ENCODE measurements around the gene ARSJ.
"Not testable (repeated sequence)": the region's sequence is repeated elsewhere in the genome, so short reads cannot be mapped to it uniquely, and the experiment has no call there.

The ARSJ gene

DNA sequence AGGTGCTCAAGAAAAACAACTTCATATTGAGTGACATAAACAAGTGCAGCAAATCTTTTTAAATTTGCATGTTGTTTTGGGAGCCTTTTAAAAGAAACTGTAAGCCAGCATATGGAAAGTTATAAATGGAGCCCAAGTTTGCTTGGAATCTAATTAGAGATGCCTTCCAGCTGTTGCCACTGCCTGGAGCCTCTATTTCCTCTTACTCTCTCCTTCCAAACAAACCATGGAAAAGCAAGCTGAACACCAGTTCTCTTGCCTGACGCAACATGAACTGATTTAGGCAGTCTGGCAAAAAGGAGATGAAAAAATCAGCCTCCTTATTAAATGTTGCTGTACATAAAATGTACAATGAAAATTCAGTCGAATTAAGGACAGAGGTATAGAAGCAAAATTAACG lies 21.5 kb downstream of the ARSJ start:
- DNase-seq (ENCODE audit: low spot score), result no peak

- DNase-seq (ENCODE audit: low spot score), result no peak
Measured at GRCh38 chr4:113955948-113956347, 23.5 kb downstream of the ARSJ start.

DNA sequence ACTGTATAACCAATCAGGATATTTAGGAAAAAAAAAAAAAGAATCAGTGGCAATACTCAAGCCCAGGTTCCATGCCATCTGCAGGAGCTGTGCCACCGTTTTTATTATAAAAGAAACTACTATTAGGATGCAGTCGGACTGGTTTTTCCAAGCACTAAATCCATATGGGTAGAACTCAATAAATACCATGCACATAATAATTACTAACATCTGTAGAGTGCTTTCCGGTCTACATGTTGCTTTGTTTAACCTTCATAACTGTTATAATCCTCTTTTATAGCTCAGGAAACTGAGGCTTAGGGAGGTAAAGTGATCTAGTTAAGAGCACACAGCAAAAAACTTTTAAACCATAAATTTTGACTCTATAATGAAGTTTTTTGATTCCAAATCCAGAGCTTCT lies 24.0 kb downstream of the ARSJ start:
- DNase-seq (ENCODE audit: low spot score), result no peak

GRCh38 chr4:113953888-113954287 lies 25.6 kb downstream of the ARSJ start:
- DNase-seq (ENCODE audit: low spot score), result no peak

DNA sequence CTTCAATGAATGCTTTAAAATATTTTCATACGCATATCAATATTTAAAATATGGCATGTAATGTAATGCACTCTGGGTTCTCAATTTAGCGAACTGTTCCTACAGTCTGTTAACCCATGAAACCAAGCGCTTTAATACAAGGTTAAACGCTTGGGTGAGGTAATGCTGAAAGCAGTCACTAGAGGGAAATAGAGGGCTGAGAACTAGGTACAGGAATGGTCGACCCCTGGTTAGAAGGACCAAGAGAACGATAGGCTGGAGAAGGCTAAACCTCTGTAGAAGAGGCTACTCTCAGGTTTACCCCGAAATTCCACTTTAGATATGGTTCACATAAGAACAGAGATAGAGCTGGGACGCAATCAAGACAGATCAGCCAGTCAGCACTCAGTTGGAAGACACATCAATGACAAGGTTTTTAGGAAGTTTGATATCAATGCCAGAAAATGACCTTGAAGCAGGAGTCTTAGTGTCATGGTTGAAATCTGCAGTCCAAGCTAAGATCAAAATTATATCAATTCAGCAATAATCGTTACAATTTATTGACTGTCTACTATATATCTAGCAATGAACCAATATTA lies 26.9 kb downstream of the ARSJ start:
- DNase-seq (ENCODE audit: low spot score), result no peak

- DNase-seq (ENCODE audit: low spot score), result peak; percentile 39
Measured at GRCh38 chr4:113951263-113951662, 28.2 kb downstream of the ARSJ start.

DNA sequence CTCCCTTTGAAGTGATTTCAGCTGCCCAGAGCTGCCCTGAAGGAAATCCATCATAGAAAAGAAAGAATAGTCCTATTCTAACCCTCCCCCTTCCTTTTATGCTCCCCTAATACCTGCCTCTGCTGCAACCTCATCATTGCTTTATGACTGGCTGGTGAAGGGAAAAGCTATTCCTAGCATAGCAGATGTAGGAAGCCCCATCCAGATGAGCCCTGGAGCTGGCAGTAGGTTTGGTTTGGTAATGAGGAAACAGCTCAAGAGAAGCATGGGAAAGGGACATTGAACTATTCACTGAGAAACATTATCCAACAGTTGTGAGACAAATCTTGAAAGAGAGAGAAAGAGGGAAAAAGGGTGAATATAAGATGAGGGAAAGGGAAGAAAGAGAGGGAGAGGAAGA lies 29.2 kb downstream of the ARSJ start:
- no peak for DNase-seq (ENCODE audit: low spot score)

GRCh38 chr4:113947484-113947883 lies 32.0 kb downstream of the ARSJ start:
- DNase-seq (ENCODE audit: low spot score), result no peak

- peak; percentile 48 for DNase-seq (ENCODE audit: low spot score)
Measured at GRCh38 chr4:113945906-113946305, 33.5 kb downstream of the ARSJ start.

- peak; percentile 50 for DNase-seq (ENCODE audit: low spot score)
Measured at GRCh38 chr4:113943863-113944262, 35.6 kb downstream of the ARSJ start.

- no peak for DNase-seq (ENCODE audit: low spot score)
Measured at GRCh38 chr4:113943085-113943484, 36.4 kb downstream of the ARSJ start.

- no peak for DNase-seq (ENCODE audit: low spot score)
Measured at GRCh38 chr4:113941836-113942235, 37.6 kb downstream of the ARSJ start.

GRCh38 chr4:113940103-113940502 lies 39.3 kb downstream of the ARSJ start:
- DNase-seq (ENCODE audit: low spot score), result not testable (repeated sequence)

- no peak for DNase-seq (ENCODE audit: low spot score)
Measured at GRCh38 chr4:113935190-113935589, 44.3 kb downstream of the ARSJ start.

DNA sequence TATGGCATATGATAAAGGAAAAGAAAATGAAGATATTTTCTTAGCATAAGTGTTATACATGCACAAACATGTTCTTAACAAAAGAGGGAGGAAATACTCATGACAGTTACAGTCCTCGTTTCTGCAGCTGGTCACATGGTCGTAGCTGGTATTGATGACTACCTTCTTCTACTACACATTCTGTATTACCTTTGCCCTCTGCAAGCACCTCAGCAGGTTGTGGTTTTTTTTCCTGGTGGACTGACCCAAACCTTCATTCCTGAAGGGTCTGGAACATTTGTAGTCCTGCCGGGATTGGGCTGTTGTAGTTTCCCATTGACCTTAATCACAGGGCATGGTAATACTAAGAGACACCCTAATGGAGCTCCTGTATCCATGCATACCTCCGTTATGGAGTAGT lies 54.7 kb downstream of the ARSJ start:
- not testable (repeated sequence) for DNase-seq (ENCODE audit: low spot score)

DNA sequence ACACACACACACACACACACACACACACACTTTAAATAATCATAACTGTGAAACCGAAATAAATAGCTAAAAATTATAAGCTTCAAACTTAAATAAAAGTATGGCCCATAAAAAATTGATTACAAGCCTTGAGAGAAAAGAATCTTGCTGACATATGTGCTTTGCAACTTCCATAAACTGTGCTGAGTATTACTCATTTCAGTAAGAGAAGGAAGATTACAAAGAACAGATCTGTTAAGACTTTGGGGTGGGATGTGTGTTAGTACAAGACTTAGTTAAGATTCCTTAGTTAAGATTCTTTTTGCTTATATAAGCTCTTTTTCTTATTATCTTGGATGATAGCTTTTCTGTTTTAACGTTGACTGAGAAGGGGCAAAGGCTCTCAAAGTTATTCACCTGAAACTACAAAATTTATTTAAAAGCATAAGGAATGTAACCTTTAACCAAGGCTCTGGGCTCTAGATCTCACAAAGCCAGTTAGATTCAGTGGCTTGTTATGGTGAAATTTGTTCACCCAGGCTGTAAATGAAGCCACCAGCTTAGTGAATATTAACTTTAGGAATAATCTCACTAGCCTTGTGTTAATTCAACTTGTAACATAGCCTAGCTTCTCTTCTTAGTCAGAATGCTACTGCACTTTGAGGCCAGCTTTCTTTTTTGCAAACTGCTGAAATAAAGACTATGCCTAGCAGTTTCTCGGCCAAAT lies 58.2 kb downstream of the ARSJ start:
- DNase-seq (ENCODE audit: low spot score), result no peak

DNA sequence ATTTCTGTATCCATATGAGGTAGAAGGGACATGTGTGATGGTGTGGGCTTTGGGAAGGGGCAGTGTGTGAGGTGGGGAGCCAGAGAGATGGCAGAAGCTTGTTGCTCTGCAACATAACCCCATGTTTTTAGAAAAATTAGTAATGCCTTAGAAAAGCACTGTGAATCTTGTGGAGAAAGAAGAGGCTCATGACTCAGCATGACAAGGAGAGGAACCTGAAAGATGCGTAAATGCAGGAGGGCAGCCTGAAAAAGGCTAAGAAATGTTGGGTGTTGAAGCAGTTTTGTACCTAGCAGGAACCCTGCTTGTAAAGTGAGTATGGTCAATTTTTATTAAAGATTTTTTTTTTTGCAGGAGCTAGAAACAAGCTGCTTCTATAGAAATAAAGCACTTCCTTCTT lies 59.8 kb downstream of the ARSJ start:
- DNase-seq (ENCODE audit: low spot score), result no peak

- no peak for DNase-seq (ENCODE audit: low spot score)
Measured at GRCh38 chr4:113919145-113919544, 60.3 kb downstream of the ARSJ start.

DNA sequence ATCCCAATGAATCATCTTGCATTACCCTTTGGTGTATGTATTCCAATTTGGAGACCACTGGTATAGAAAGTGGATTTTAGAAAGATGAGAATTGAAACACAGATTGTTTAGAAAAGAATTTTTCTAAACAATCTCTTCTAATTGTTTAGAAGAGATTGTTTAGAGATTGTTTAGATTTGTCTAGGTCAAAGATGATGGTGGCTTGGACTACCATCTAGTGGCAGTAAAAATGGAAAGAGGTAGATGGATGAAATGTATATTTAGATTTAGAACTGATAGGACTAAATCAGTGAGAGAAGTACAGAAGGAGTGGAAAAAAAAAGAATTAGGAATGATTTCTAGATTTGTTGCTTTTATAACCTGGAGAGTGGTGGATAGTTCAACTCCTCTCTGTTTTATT lies 70.6 kb downstream of the ARSJ start:
- DNase-seq (ENCODE audit: low spot score), result no peak

DNA sequence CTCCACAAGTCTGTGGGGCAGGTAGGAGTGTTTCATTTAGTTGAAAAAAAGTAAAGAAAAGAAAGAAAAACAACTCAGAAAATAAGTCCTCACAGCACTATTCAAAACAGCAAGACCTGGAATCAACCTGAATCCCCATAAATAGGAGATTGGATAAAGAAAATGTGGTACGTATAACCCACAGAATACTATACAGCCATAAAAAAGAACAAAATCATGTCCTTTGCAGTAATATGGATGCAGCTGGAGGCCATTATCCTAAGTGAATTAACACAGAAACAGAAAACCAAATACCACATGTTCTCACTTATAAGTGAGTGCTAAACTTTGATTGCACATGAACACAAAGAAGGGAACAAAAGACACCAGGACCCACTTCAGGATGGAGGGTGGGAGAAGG lies 71.9 kb downstream of the ARSJ start:
- DNase-seq (ENCODE audit: low spot score), result no peak

GRCh38 chr4:113905301-113905700 lies 74.1 kb downstream of the ARSJ start:
- DNase-seq (ENCODE audit: low spot score), result no peak

GRCh38 chr4:113904877-113905276 lies 74.6 kb downstream of the ARSJ start:
- DNase-seq (ENCODE audit: low spot score), result no peak

DNA sequence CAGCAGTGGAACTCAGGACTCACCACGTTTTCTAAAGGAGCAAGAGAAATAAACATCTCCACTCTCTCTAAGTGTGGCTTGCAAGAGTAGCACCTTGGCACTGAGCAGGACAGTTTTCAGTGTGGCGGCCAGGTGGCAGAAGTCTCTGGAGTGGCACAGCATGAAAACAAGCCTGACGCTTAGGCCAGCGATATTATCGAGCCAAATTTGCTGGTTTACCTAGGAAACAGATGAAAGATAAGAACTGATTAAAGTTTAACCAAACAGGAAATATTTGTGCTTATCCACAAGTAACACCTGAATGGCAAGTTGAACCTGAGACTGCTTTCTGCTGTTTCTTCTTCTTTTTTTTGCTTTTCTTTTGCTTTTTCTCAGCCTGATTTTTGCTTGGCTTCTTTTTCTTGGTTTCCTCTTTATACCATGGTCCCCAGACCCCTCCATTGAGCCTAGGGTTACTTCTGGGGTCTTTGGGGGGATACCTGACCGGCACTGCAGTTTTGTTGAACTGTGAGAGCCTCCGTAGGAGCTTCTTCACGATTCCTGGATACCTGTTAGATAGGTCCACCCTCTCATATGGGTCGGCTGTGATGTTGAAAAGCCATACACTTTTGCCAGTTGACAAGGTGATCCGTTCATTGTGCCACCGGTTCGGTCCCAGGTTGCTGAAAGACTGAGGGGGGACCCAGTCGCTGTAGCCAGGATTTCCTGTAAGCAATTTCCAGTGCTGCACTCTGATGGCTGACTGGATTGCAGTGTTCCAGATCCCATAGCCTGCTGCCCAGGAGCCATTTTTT lies 77.3 kb downstream of the ARSJ start:
- no peak for DNase-seq (ENCODE audit: low spot score)

Data from AG20443 (cell line).